ENCODE data around the gene TSPEAR. TPM values are rescaled to one million over a fixed set of nuclear protein-coding genes. Genes with fewer than 3 reads are reported as not detected.
"Not testable (repeated sequence)": the region's sequence is repeated elsewhere in the genome, so short reads cannot be mapped to it uniquely, and the experiment has no call there.

Gene TSPEAR
- total RNA-seq, 2 experiments from 2014 or later: not detected

GRCh38 chr21:44632067-44632466 is 79.3 kb downstream of the TSPEAR start:
- H4K20me1 ChIP-seq (ENCODE audit: insufficient read depth, low read length): no peaks in the 10 kb centered on the region
- CTCF ChIA-PET (ENCODE audit: unreplicated experiment): no interaction called here

GRCh38 chr21:44630440-44630839 is 80.9 kb downstream of the TSPEAR start:
- CTCF ChIA-PET (ENCODE audit: unreplicated experiment): no interaction called here
- intact Hi-C loops (cut with micrococcal nuclease; ENCODE audit: unreplicated experiment): no loop called here
- POLR2A ChIA-PET: no interaction called here
- Histone ChIP-seq H3K9me2 (ENCODE audit: insufficient read depth, low read length) (no peaks in the 10 kb centered on the region), H3K36me3 (ENCODE audit: insufficient read depth, low read length) (no peaks in the 10 kb centered on the region), H3K9me3 (ENCODE audit: low read length) (no peaks in the 10 kb centered on the region), H3K4me2 (ENCODE audit: low read length) (no peak overlapping the region), H3K79me2 (ENCODE audit: insufficient read depth, low read depth, low read length) (no peaks in the 10 kb centered on the region), H3K4me3 (ENCODE audit: low read depth, low read length, poor library complexity, severe bottlenecking) (no peak overlapping the region), H3K4me1 (ENCODE audit: insufficient read depth, low read length, poor library complexity, severe bottlenecking) (no peaks in the 10 kb centered on the region), H4K20me1 (ENCODE audit: insufficient read depth, low read length) (no peaks in the 10 kb centered on the region), H2AFZ (ENCODE audit: low read length) (no peak overlapping the region), H3K27ac (ENCODE audit: low read depth, low read length, poor library complexity, severe bottlenecking) (no peak overlapping the region)
- BruUV-seq (replicated peaks): no TSS peak
- no peak for TF ChIP-seq CTCF (conservative IDR thresholded peaks at IDR 0.05; ENCODE audit: low read length)
- TF ChIP-seq EZH2phosphoT487 (IDR thresholded peaks at IDR 0.05; ENCODE audit: borderline replicate concordance, low read depth, low read length): no peak
- no peak for DNase-seq (ENCODE audit: low spot score)

More at GRCh38 chr21:44632067-44632466, 79.3 kb downstream of the TSPEAR start:
- POLR2A ChIA-PET: no interaction called here
- H3K9me3 ChIP-seq (ENCODE audit: low read length): no peaks in the 10 kb centered on the region
- no peaks in the 10 kb centered on the region for H3K4me1 ChIP-seq (ENCODE audit: insufficient read depth, low read length, poor library complexity, severe bottlenecking)
- H3K4me2 ChIP-seq (ENCODE audit: low read length): no peak overlapping the region
- H2AFZ ChIP-seq (ENCODE audit: low read length): no peak overlapping the region
- H3K27ac ChIP-seq (ENCODE audit: low read depth, low read length, poor library complexity, severe bottlenecking): no peak overlapping the region
- H3K36me3 ChIP-seq (ENCODE audit: insufficient read depth, low read length): no peaks in the 10 kb centered on the region
- BruUV-seq (replicated peaks): no TSS peak
- H3K9me2 ChIP-seq (ENCODE audit: insufficient read depth, low read length): no peaks in the 10 kb centered on the region
- intact Hi-C loops (cut with micrococcal nuclease; ENCODE audit: unreplicated experiment): no loop called here
- no peak for DNase-seq (ENCODE audit: low spot score)
- H3K79me2 ChIP-seq (ENCODE audit: insufficient read depth, low read depth, low read length): no peaks in the 10 kb centered on the region
- TF ChIP-seq CTCF (conservative IDR thresholded peaks at IDR 0.05; ENCODE audit: low read length) (no peak), EZH2phosphoT487 (IDR thresholded peaks at IDR 0.05; ENCODE audit: borderline replicate concordance, low read depth, low read length) (no peak)
- H3K4me3 ChIP-seq (ENCODE audit: low read depth, low read length, poor library complexity, severe bottlenecking): no peak overlapping the region

GRCh38 chr21:44628707-44629391 is 82.5 kb downstream of the TSPEAR start:
- H3K9me2 ChIP-seq (ENCODE audit: insufficient read depth, low read length): no peaks in the 10 kb centered on the region
- H3K4me2 ChIP-seq (ENCODE audit: low read length): no peak overlapping the region
- ChIA-PET CTCF (ENCODE audit: unreplicated experiment) (no interaction called here), POLR2A (no interaction called here)
- intact Hi-C loops (cut with micrococcal nuclease; ENCODE audit: unreplicated experiment): no loop called here
- no TSS peak for BruUV-seq (replicated peaks)
- H3K9me3 ChIP-seq (ENCODE audit: low read length): peaks cover 4% of the 10 kb centered on the region; the same call in 1 of the 2 replicates
- H3K27ac ChIP-seq (ENCODE audit: low read depth, low read length, poor library complexity, severe bottlenecking): no peak overlapping the region
- TF ChIP-seq CTCF (conservative IDR thresholded peaks at IDR 0.05; ENCODE audit: low read length) (no peak), EZH2phosphoT487 (IDR thresholded peaks at IDR 0.05; ENCODE audit: borderline replicate concordance, low read depth, low read length) (no peak)
- no peak overlapping the region for H2AFZ ChIP-seq (ENCODE audit: low read length)
- no peaks in the 10 kb centered on the region for H3K79me2 ChIP-seq (ENCODE audit: insufficient read depth, low read depth, low read length)
- no peaks in the 10 kb centered on the region for H3K4me1 ChIP-seq (ENCODE audit: insufficient read depth, low read length, poor library complexity, severe bottlenecking)
- H3K4me3 ChIP-seq (ENCODE audit: low read depth, low read length, poor library complexity, severe bottlenecking): no peak overlapping the region
- H3K36me3 ChIP-seq (ENCODE audit: insufficient read depth, low read length): no peaks in the 10 kb centered on the region
- DNase-seq (ENCODE audit: low spot score): no peak
- no peaks in the 10 kb centered on the region for H4K20me1 ChIP-seq (ENCODE audit: insufficient read depth, low read length)

GRCh38 chr21:44627831-44628233 is 83.5 kb downstream of the TSPEAR start:
- intact Hi-C loops (cut with micrococcal nuclease; ENCODE audit: unreplicated experiment); H3K27ac ChIP-seq (ENCODE audit: low read depth, low read length, poor library complexity, severe bottlenecking); BruUV-seq (replicated peaks); H3K4me2 ChIP-seq (ENCODE audit: low read length); H3K36me3 ChIP-seq (ENCODE audit: insufficient read depth, low read length); H2AFZ ChIP-seq (ENCODE audit: low read length); H3K79me2 ChIP-seq (ENCODE audit: insufficient read depth, low read depth, low read length); H3K4me1 ChIP-seq (ENCODE audit: insufficient read depth, low read length, poor library complexity, severe bottlenecking); H3K9me2 ChIP-seq (ENCODE audit: insufficient read depth, low read length); H3K4me3 ChIP-seq (ENCODE audit: low read depth, low read length, poor library complexity, severe bottlenecking); POLR2A ChIA-PET; DNase-seq (ENCODE audit: low spot score); H4K20me1 ChIP-seq (ENCODE audit: insufficient read depth, low read length): not testable (repeated sequence)
- CTCF ChIA-PET (ENCODE audit: unreplicated experiment): interaction anchor here (0.6 kb wide), 1 partner anchor 125 kb away, joined by 3 read pairs; no protein-coding TSS in a partner anchor
- H3K9me3 ChIP-seq (ENCODE audit: low read length): peaks cover 13% of the 10 kb centered on the region

Data from OCI-LY7 (cell line).